K562 (cell line): Measurements from ENCODE around the gene INPP5E. TPM values are rescaled to one million over a fixed set of nuclear protein-coding genes. Genes with fewer than 3 reads are reported as not detected.

Experiments
- ATAC-seq: fragments of 200-7000 bp; cut with Tn5 transposase; 3 replicates; pipeline ENCODE4 v1.9.1; 2020; ENCODE audit warnings: moderate library complexity
- BruUV-seq: library from RNA; stranded (reverse); fragments of 400-500 nt; replicated peaks from 2 replicates; lab custom pipeline; 2021; lab: Mats Ljungman, UMichigan
- CTCF ChIA-PET: fragments of 300-600 bp; formaldehyde crosslinking; extraction: SDS; loops from one replicate; lab custom pipeline; 2021; ENCODE audit warnings: low intra/inter-chr PET ratio; lab: Yijun Ruan, JAX
- POLR2A ChIA-PET: fragments of 300-600, 350-650 bp; sonication (Branson Sonifier 250); formaldehyde crosslinking; extraction: SDS; loops from one replicate; lab custom pipeline; 2021; ENCODE audit warnings: antibody characterized with exemption, inconsistent platforms; lab: Yijun Ruan, JAX
- DNase-seq, 4 experiments: peaks; one replicate each; pipeline versions ENCODE4 v3.0.0 to v3.0.0-alpha.2; 2011 to 2018; ENCODE audit warnings: low spot score in 3 of 4, mixed read lengths in 3 of 4; ENCODE audit errors: extremely low read depth in 1 of 4
- FAIRE-seq: peaks from 2 replicates; lab custom pipeline; 2011; peaks lifted over from hg19 to GRCh38; lab: Jason Lieb, UNC
- H2AFZ ChIP-seq: 2 replicates; pipeline ENCODE4 v1.6.0; 2011; ENCODE audit warnings: low read depth, low read length, control low read depth, inconsistent platforms
- H3K27ac ChIP-seq: fragments of 200-600 bp; 3 replicates; pipeline ENCODE4 v1.8.0; 2011; ENCODE audit warnings: low read depth, mild to moderate bottlenecking, control low read depth, inconsistent platforms, low read length, moderate library complexity, mixed read lengths; ENCODE audit errors: extremely low read depth
- H3K27me3 ChIP-seq, 2 experiments: fragments of 300-600 bp in 1 of 2; 2 replicates in 1 of 2; 3 replicates in 1 of 2; pipeline versions ENCODE4 v1.6.0 to v1.8.0; 2011; ENCODE audit warnings: inconsistent platforms in 2 of 2, low read length in 2 of 2, mild to moderate bottlenecking in 1 of 2, mixed read lengths in 1 of 2, moderate library complexity in 1 of 2; ENCODE audit not compliant: control insufficient read depth in 2 of 2, insufficient read depth in 2 of 2
- H3K36me3 ChIP-seq: fragments of 300-600 bp; 3 replicates; pipeline ENCODE4 v1.8.0; 2011; ENCODE audit warnings: mild to moderate bottlenecking, low read length, inconsistent platforms; ENCODE audit not compliant: control insufficient read depth, insufficient read depth
- H3K4me1 ChIP-seq, 2 experiments: fragments of 200-600 bp in 1 of 2; replicated peaks in 1 of 2; 2 replicates in 1 of 2; 3 replicates in 1 of 2; pipeline versions ENCODE4 v1.5.1 to v1.8.0; 2011; ENCODE audit warnings: inconsistent platforms in 2 of 2, low read length in 2 of 2, mild to moderate bottlenecking in 1 of 2, mixed read lengths in 1 of 2, moderate library complexity in 1 of 2; ENCODE audit not compliant: control insufficient read depth in 2 of 2, insufficient read depth in 2 of 2
- H3K4me2 ChIP-seq: 2 replicates; pipeline ENCODE4 v1.6.1; 2011; ENCODE audit warnings: low read length, control low read depth, inconsistent platforms, mixed read lengths; ENCODE audit not compliant: insufficient read depth
- H3K4me3 ChIP-seq: fragments of 200-600 bp; sonication (generic), shearing (Covaris generic); 2 replicates; pipeline ENCODE4 v1.5.1; 2016; ENCODE audit warnings: control low read depth, inconsistent platforms
- H3K79me2 ChIP-seq: fragments of 200-600 bp; 3 replicates; pipeline ENCODE4 v1.8.0; 2011; ENCODE audit warnings: low read length, inconsistent platforms; ENCODE audit not compliant: control insufficient read depth, insufficient read depth
- H3K9ac ChIP-seq, 2 experiments: 2 replicates each; pipeline versions ENCODE4 v1.6.0 to v1.6.1; 2011; ENCODE audit warnings: low read depth in 2 of 2, low read length in 2 of 2, control low read depth in 1 of 2, inconsistent platforms in 1 of 2, mild to moderate bottlenecking in 1 of 2, mixed read lengths in 1 of 2; ENCODE audit not compliant: insufficient read depth in 1 of 2
- H3K9me1 ChIP-seq: one replicate; pipeline ENCODE4 v1.6.0; 2011; ENCODE audit warnings: inconsistent platforms, mild to moderate bottlenecking, low read length, moderate library complexity; ENCODE audit not compliant: control insufficient read depth, insufficient read depth
- H3K9me3 ChIP-seq: replicated peaks from 2 replicates; pipeline ENCODE4 v1.5.1; 2011; ENCODE audit warnings: low read depth, low read length, inconsistent platforms; ENCODE audit not compliant: control insufficient read depth, insufficient read depth
- H4K20me1 ChIP-seq: replicated peaks from 2 replicates; pipeline ENCODE4 v1.6.1; 2011; ENCODE audit warnings: low read length, inconsistent platforms, mixed read lengths; ENCODE audit not compliant: control insufficient read depth, insufficient read depth
- AFF1 ChIP-seq, 2 experiments: fragments of 450-650 bp; IDR thresholded peaks; 2 replicates each; pipeline ENCODE4 v1.6.1; 2018; ENCODE audit warnings: mild to moderate bottlenecking in 2 of 2, low read depth in 1 of 2; ENCODE audit not compliant: partially characterized antibody in 2 of 2
- POLR3A ChIP-seq: IDR thresholded peaks from 2 replicates; pipeline ENCODE4 v1.6.1; 2011; ENCODE audit warnings: borderline replicate concordance, mild to moderate bottlenecking, moderate library complexity; ENCODE audit not compliant: insufficient read length, insufficient read depth; ENCODE audit errors: extremely low read depth
- ZNF280A ChIP-seq: fragments of 450-650 bp; IDR thresholded peaks from 2 replicates; pipeline ENCODE4 v1.6.1; 2018; ENCODE audit warnings: mild to moderate bottlenecking, low read depth; ENCODE audit not compliant: partially characterized antibody
- ZNF316 ChIP-seq: fragments of 450-650 bp; IDR thresholded peaks from 2 replicates; pipeline ENCODE4 v1.6.1; 2016
- WGBS: fragments of 100-300 bp; shearing (Covaris generic); methylation state at CpG from one replicate; pipeline ENCODE4 v1.1.6; 2016; ENCODE audit warnings: low coverage, mixed read lengths; ENCODE audit not compliant: insufficient coverage; ENCODE audit errors: missing lambda C conversion rate; 5-methylcytosine and 5-hydroxymethylcytosine counted together
- in situ Hi-C: fragments of 300-500 bp; cut with MboI; formaldehyde crosslinking; loops from 4 replicates; pipeline ENCODE4 v1.15.0; 2018; ENCODE audit warnings: inconsistent platforms, mixed read lengths
- intact Hi-C: fragments of 100-400 bp; cut with micrococcal nuclease; formaldehyde crosslinking; loops from 2 replicates; pipeline ENCODE4 v1.14.2; 2022
- polyA plus RNA-seq, 8 experiments: library from polyadenylated mRNA; depleted of rRNA in 4 of 8; stranded (reverse) in 5 of 8; unstranded in 3 of 8; fragments of >200 nt; fragmentation: Nextera tagmentation in 2 of 8; fragmentation: Illumina TruSeq in 1 of 8; extraction: Ambion mirVana in 2 of 8; extraction: Trizol in 1 of 8; gene quantifications; 2 replicates each; pipeline versions ENCODE4 v1.2.1 to v1.2.3, GENCODE V29; 2011 to 2014; ENCODE audit warnings: inconsistent platforms in 1 of 8, missing spikeins in 1 of 8
- total RNA-seq, 7 experiments: library from RNA; depleted of rRNA in 6 of 7; stranded (reverse); fragments of >200 nt in 6 of 7; fragmentation: Illumina TruSeq in 2 of 7; extraction: Trizol in 2 of 7; gene quantifications; 2 replicates each; pipeline versions ENCODE4 v1.2.1 to v1.2.3, GENCODE V29; 2011 to 2021; ENCODE audit warnings: low replicate concordance in 1 of 7

INPP5E gene
- total and polyA plus RNA-seq, 9 of the 15 experiments (the other 6 are each of a cell fraction or from before 2014, with no cell fraction given) = 0.38 to 17.4 (median 4.9) TPM

GRCh38 chr9:136379891-136380290 lies 59.8 kb downstream of the INPP5E start:
- no peak for DNase-seq
- intact Hi-C loops = no loop called here
- BruUV-seq = no TSS peak
- Histone ChIP-seq H3K36me3 (peaks cover 98% of the 10 kb centered on the region; the same call in 2 of the 3 replicates), H2AFZ (no peak overlapping the region), H3K4me1 (peaks cover 0 to 47% of the 10 kb centered on the region in 2 experiments; a peak in 1 of 5 replicates), H3K9ac (peak overlapping the region in 1 of 2 experiments; percentile 26; a peak in 1 of 4 replicates)
- TF ChIP-seq ZNF280A (no peak), ZNF316 (no peak), AFF1 (IDR thresholded peaks at IDR 0.05; ENCODE audit: low read depth in 1 of 2, partially characterized antibody in 2 of 2) (no peak), POLR3A (no peak)
- TF ChIP-seq, all 486 proteins: peak for 0
- FAIRE-seq (no peak), ATAC-seq (no peak)
- CTCF ChIA-PET = no interaction called here
- POLR2A ChIA-PET = no interaction called here
- no peaks in the 10 kb centered on the region for H3K9me3 ChIP-seq
- WGBS = 91% methylated on average over 11 of the region's 11 CpGs
- H3K4me2 ChIP-seq = no peak overlapping the region
- no peak overlapping the region for H3K4me3 ChIP-seq
- no peaks in the 10 kb centered on the region for H3K9me1 ChIP-seq
- in situ Hi-C loops = no loop called here
- no peak overlapping the region for H3K27ac ChIP-seq
- H3K79me2 ChIP-seq = no peaks in the 10 kb centered on the region
- H4K20me1 ChIP-seq = no peaks in the 10 kb centered on the region
- no peaks in the 10 kb centered on the region for H3K27me3 ChIP-seq
